ENCODE results near the gene KRTAP19-5.
"Not testable (repeated sequence)": the region's sequence is repeated elsewhere in the genome, so short reads cannot be mapped to it uniquely, and the experiment has no call there.

The KRTAP19-5 gene

DNA sequence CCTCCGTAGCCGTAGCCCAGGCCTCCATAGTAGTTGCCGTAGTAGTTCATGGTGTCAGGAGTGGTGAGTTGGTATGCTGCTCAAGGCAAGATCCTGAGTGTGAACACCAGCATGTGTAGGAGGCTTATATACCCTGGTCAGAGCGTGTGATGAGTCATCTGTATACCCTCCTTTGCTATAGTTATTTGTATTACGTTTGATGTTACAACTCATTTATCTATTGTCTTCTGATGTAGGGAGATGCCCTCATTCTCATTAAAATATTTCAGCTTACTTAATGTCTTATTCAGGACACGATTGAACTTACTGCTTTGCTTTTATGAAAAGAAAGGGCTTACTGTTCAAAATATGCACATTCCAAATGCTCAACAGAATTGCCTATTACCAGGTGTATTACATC, at the start of gene KRTAP19-5:
Gene KRTAP19-5, minus strand, starts transcription at position 101 of the 400 bp plus-strand sequence. Its CDS starts 51 bp downstream, at position 50.
- DNase-seq = no peak

DNA sequence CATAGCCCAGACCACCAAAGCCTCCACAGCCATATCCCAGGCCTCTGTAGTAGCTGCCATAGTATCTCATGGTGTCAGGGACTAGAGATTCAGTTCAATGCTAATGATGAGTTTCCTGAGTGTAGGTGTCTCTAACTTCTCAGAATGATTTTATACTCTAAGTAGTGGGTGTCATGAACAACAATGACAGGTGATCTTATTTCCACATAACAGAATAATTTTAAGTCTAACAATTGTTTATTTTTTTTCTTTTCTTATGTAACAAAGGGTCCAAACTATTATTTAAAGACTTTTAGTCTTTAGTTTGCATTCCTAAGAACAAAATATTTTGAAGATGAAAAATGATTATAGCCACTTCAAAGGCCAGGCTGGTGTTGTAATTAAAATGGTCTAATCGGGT, 39.8 kb upstream of the KRTAP19-5 start, which contains the start of gene KRTAP19-6:
Gene KRTAP19-6, minus strand, starts transcription at position 101 of the 400 bp plus-strand sequence. Its CDS starts 31 bp downstream, at position 70.
- no peak for DNase-seq

DNA sequence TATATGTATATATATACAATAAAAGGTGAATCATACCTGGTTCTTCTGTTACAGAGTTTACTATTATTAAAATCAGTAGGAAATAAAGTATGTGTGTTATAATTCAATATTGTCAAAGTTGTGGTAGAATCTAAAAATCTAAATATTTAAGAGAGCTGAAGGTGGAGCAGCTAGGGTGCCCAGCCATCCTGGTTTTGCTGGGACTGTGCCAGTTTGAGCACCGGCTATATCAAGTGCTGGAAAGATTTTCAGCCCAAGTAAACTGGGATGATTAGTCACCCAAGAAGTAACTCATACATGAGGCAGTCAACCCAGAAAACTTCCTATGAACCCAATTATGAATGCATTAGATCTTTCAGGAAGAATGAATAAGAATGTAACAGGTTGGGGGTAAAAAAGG, 16.9 kb upstream of the KRTAP19-5 start:
- no peak for DNase-seq

DNA sequence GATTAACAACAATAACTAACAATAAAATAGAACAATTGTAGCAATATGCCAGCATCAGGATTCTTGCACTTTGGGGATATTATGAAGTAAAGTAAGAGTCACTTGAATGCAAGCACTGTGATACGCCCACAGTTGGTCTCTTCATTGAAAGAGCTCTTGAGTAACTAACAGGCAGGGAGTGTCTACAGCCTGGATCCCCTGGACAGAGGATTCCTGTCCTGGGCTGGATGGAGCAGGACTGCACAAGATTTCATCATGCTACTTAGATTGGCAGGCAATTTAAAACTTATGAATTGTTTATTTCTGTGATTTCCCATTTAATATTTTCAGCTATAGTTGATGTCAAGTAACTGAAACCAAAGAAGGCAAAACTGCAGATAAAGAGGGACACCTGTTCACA, 13.7 kb upstream of the KRTAP19-5 start:
- DNase-seq = no peak

DNA sequence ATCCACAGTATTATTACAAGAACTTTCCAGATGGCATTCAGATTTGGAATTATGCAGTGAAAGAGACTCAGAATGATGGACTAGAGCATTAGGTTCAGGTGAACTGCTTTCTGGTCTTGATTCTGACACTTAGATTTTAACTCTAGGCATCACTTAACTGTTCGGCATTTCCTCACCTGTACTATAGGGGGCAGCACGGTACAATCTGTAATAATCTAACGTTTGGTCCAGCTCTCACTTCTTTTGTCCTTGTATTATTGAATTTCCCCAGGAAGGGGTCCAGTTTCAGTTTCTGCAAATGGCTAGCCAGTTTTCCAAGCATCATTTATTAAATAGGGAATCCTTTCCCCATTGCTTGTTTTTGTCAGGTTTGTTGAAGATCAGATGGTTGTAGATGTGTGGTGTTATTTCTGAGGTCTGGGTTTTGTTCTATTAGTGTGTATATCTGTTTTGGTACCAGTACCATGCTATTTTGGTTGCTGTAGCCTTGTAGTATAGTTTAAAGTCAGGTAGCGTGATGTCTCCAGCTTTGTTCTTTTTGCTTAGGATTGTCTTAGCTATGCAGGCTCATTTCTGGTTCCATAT, 3.8 kb upstream of the KRTAP19-5 start:
- DNase-seq = not testable (repeated sequence)

DNA sequence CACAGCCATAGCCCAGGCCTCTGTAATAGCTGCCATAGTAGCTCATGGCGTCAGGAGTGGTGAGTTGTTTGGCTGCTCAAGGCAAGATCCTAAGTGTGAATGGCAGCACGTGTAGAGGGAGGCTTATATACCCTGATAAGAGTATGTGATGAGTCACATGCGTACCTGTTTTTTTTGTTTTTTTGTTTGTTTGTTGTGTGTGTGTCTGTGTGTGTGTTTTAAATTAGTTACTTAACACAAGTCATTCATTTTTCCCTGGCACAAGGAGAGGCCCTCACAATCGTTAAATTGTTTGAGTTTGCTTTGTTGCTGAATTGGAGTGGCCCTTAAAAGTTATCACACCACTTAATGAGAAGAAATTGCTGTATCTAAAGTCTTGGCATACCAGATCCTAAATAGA, 4.9 kb downstream of the KRTAP19-5 start, which contains the start of gene KRTAP19-4:
Gene KRTAP19-4, minus strand, starts transcription at position 101 of the 400 bp plus-strand sequence. Its CDS starts 55 bp downstream, at position 46.
- no peak for DNase-seq

DNA sequence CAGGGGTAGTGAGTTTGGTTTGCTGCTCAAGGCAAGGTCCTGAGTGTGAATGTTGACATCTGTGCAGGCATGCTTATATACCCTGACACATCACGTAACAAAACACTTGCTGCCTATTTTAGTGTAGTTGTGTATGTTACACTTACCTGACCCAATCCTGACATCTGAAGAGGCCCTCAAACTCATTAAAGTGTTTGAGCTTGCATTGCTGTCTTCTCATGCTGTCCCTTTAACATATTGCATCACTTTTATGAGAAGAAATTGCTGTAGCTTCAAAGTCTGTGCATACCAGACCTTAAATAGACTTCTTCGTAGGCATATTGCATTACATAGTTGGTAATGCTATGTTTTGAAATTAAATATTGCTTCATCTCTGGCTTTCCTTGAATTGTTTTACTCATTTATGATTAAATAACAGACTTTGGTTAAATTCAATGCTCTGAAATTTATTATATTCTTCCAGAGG, 9.9 kb downstream of the KRTAP19-5 start, which contains the start of gene KRTAP19-3:
Gene KRTAP19-3, minus strand, starts transcription at position 51 of the 466 bp plus-strand sequence. CDS start 56 bp downstream, outside the sequence.
- DNase-seq = no peak

DNA sequence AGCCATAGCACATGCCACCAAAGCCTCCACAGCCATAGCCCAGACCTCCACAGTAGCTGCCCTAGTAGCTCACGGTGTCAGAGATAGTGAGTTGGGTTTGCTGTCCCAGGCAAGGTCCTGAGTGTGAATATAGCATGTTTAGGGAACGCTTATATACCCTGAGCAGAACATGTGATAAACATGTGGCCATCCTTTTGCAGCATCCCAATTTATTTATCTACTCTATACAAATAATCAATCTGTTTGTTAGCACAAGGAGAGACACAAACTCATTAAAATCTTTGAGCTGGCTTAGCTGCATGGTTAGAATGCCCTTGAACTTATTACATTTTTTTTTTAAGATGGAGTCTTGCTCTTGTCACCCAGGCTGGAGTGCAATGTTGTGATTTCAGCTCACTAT, 14.6 kb downstream of the KRTAP19-5 start, which contains the start of gene KRTAP19-2:
Gene KRTAP19-2, minus strand, starts transcription at position 101 of the 400 bp plus-strand sequence. Its CDS starts 88 bp downstream, at position 13.
- no peak for DNase-seq

DNA sequence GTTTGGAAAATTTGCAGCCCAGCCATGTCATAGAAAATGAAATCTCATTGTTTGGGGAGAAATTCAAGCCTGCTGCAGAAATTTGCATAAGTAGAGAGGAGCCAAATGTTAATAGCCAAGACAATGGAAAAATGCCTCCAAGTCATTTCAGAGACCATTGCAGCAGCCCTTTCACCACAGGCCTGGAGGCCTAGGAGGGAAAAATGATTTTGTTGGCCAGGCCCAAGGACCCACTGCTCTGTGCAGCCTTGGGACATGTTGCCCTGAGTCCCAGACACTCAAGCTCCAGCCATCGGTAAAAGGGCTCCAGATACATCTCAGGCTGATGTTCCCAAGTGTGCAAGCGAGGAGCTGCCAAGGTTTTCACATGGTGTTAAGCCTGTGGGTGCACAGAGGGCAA, 15.8 kb downstream of the KRTAP19-5 start:
- DNase-seq = no peak

DNA sequence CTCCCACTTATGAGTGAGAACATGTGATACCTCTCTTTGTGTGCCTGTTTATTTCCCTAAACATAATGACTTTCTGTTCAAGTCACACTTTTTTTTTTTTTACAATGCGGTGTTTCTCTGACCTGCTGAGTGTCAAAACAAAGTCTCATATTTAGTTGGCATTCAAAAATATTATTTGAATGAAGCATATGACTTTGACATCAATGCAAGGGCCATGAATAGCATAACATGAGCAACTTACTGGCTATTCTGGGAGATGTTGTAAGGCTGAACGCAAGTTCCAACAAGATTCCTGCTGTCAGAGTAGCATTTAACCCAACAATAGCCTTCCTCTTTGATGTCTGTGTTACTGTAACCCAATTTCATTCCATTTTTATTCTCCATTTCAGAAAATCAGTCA, 19.8 kb downstream of the KRTAP19-5 start:
- no peak for DNase-seq

DNA sequence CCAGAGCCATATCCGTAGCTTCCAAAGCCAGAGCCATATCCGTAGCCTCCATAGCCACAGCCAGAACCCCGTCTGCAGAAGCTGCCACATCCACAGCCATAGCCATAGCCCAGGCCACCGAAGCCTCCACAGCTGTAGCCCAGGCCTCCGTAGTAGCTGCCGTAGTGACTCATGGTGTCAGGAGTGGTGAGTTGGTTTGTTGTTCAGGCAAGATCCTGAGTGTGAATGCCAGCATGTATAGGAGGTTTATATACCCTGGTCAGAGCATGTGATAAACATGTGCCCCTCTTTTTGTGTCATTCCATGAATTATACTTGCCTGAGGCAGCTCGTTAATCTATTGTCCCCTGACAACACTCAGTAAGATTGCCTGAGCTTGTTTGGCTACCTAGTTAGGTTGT, 21.8 kb downstream of the KRTAP19-5 start, which contains the start of gene KRTAP19-1:
Gene KRTAP19-1, minus strand, starts transcription at position 223 of the 400 bp plus-strand sequence. Its CDS starts 50 bp downstream, at position 173.
- no peak for DNase-seq

DNA sequence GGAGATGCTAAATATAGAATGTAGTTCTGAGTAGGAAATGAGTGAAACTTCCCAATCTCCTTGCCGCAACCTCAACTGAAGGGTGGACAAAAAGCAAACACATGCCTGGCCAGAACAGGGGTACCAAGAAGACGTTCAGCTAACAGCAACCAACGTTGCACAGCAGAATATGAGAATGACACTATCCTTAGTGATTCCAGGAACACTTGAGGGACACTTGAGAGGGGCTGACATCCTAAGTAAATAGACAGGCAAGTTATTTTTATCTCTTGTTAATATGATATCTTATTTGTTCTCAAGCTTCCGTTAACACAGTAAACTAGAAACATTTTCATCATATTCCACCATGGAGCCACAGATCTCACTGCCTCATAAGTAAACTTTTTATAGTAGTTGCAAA, 22.7 kb downstream of the KRTAP19-5 start:
- no peak for DNase-seq

DNA sequence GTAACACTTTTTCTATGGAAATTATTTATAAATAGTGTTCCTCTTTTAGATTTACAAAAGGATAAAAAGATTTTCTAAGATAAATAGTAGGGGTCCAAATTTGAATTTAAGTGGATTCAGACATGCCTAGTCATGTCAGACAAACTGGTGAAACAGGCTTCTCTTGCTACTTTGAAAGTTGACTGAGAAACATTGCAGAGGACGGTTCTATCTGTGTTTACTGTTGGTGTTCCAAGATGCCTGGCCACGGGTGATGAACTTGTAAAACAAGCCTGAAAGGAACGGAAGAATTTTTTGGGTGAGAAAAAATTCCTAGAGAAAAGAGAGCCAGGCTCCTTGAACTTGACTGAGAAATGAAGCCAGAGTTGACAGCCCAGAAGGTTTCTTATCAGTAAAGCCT, 23.9 kb downstream of the KRTAP19-5 start:
- no peak for DNase-seq

DNA sequence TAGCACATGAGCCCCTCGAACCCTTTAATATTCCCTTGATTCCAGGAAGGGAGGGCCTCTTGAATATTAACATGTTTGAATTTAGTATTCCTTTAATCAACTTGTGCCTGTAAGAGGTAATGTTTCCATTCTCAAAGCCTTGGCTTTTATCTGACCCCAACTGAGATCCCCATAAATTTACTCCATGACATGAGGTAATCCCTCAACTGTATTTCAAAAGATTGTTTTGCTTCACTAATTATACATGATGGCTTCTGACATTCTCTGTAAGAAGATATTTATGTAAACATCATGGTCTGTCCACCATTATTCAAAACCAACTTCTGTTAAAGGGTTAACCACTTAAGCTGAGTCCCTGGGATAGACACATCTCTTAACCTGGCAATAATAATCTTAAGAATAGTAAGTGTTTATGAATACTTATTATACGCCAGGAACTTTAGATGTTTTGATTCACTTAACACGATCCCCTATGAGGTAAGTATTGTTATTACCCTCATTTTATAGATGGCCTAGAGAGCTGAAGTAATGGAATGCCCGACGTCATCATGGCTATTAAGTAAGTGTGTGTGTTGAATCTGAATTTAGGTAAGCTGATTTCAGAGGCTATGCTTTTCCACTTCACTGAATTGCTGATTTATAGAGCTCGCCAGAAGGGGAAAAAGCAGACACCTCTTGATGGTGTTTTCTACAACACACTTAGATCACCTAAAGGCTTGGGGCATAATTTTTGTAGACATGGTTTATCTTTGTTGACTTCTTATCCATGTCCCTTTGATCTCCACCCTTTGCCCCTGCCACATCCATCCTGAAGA, 32.8 kb downstream of the KRTAP19-5 start:
- no peak for DNase-seq

DNA sequence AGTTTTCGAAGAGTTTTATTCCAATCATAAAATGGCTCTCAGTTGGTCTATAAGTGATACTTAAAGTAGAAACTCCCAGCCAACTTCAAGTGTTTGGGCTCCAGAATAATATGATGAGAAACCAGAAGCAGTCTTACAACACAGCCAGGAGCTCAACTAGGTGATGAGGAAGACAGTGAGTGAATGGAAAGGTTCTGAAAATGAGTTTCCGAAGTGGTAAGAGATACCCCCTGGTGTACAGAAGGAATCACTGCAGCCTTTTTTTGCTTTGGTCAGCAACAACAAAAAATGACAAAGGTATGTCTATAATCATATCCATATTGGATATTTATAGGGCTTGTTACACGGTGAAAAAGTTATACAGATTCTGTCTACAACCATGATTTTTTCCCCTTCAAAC, 38.2 kb downstream of the KRTAP19-5 start:
- DNase-seq = no peak
